ENCODE data around the gene WSB1. TPM values are rescaled to one million over a fixed set of nuclear protein-coding genes. Genes with fewer than 3 reads are reported as not detected.

Gene WSB1
- total RNA-seq, 1 donor from 2014 or later: 107 TPM

DNA sequence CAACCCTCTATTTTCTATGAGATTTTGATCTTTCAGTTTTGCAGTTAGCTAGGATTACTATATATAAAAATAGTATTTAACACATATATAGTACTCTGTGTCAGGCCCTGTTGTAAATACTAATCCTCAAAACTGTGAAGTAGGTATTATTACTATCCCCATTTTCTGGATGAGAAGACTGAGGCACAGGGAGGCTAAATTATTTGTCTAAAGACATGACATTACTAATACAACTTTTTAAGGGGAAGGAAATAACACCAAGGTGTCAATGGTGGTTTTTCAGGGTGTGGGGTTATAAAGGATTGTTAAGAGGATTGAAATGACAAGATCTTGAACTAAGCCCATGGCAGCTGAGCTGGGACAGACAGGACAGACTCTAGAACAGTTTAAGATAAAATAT lies 4.1 kb upstream of the WSB1 start:
- no peaks in the 10 kb centered on the region for H3K27me3 ChIP-seq (ENCODE audit: control insufficient read depth in 3 of 3, insufficient read depth in 3 of 3, low read length in 3 of 3)
- peaks cover 0 to 2% (median 0%) of the 10 kb centered on the region in 3 donors for H3K36me3 ChIP-seq (ENCODE audit: control insufficient read depth in 3 of 3, insufficient read depth in 3 of 3, low read length in 3 of 3)
- no peaks in the 10 kb centered on the region for H3K9me3 ChIP-seq (ENCODE audit: control insufficient read depth in 3 of 3, low read length in 3 of 3)
- peaks cover 5 to 6% (median 6%) of the 10 kb centered on the region in 3 donors for H3K4me1 ChIP-seq (ENCODE audit: control insufficient read depth in 3 of 3, insufficient read depth in 3 of 3, low read length in 3 of 3)
- H3K4me3 ChIP-seq (ENCODE audit: low read length in 3 of 3): no peak overlapping the region
- H3K27ac ChIP-seq (ENCODE audit: low read depth, low read length): no peak overlapping the region
- H3K9ac ChIP-seq (ENCODE audit: low read depth in 1 of 3, low read length in 3 of 3): no peak overlapping the region

GRCh38 chr17:27290916-27291598 lies 2.9 kb upstream of the WSB1 start:
- Histone ChIP-seq H3K27me3 (ENCODE audit: control insufficient read depth in 3 of 3, insufficient read depth in 3 of 3, low read length in 3 of 3) (no peaks in the 10 kb centered on the region), H3K9me3 (ENCODE audit: control insufficient read depth in 3 of 3, low read length in 3 of 3) (no peaks in the 10 kb centered on the region), H3K36me3 (ENCODE audit: control insufficient read depth in 3 of 3, insufficient read depth in 3 of 3, low read length in 3 of 3) (peaks cover 0 to 2% (median 0%) of the 10 kb centered on the region in 3 donors), H3K4me1 (ENCODE audit: control insufficient read depth in 3 of 3, insufficient read depth in 3 of 3, low read length in 3 of 3) (peaks cover 6 to 10% (median 6%) of the 10 kb centered on the region in 3 donors), H3K27ac (ENCODE audit: low read depth, low read length) (no peak overlapping the region), H3K9ac (ENCODE audit: low read depth in 1 of 3, low read length in 3 of 3) (no peak overlapping the region), H3K4me3 (ENCODE audit: low read length in 3 of 3) (no peak overlapping the region)

- H3K9ac ChIP-seq (ENCODE audit: low read depth in 1 of 3, low read length in 3 of 3): peak overlapping the region; percentile 90 to 100 (median 100)
- peaks cover 12 to 26% (median 21%) of the 10 kb centered on the region in 3 donors for H3K4me1 ChIP-seq (ENCODE audit: control insufficient read depth in 3 of 3, insufficient read depth in 3 of 3, low read length in 3 of 3)
- H3K27ac ChIP-seq (ENCODE audit: low read depth, low read length): peak overlapping the region; percentile 100
- no peaks in the 10 kb centered on the region for H3K9me3 ChIP-seq (ENCODE audit: control insufficient read depth in 3 of 3, low read length in 3 of 3)
- no peaks in the 10 kb centered on the region for H3K27me3 ChIP-seq (ENCODE audit: control insufficient read depth in 3 of 3, insufficient read depth in 3 of 3, low read length in 3 of 3)
- H3K36me3 ChIP-seq (ENCODE audit: control insufficient read depth in 3 of 3, insufficient read depth in 3 of 3, low read length in 3 of 3): peaks cover 0 to 2% (median 0%) of the 10 kb centered on the region in 3 donors
- peak overlapping the region; percentile 95 to 99 (median 98) for H3K4me3 ChIP-seq (ENCODE audit: low read length in 3 of 3)
Measured at GRCh38 chr17:27293359-27293897, 486 bp upstream of the WSB1 start.

DNA sequence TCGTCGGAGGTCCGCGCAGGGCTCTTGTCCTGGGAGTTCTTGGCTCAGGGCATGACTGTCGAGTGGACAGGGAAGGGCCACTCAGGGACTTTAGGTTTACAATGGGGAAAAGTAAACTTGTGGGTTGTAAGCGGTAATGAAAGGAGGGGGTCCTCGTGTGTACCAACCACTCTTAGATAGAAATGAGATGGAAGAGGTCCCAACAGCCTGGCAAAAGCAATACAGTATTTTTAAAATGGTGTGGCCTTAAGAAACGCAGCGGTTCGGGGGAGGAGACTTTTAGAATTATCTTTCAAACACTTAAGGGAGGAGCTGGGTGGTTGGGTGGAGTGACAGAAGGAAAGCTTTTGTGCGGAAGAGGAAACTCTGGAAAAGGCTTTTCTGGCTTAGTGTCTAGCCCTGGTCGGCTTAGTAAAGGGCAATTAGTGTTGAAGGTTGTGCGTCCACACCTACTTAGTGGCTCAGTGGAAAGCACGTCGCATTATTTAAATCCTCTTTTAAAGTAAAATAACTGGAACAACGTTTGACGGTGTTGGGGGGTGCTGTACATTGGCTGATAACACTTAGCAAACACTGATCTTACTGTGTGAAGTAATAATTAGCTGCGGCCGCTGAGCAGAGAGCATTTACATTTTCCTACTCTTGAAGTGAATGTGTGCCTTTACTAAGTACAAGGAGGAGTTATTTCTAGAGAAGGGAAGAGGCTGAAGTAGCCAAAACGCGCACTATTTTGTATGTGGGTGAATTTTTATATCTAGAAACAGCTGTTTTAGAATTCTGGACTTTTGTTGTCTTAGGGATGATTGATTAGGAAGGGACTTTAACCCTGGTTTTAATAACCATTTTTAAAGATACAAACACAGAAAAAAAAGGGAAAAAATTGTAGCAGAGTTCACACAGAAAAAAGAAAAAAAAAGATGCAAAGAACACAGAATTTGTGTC lies 1.0 kb downstream of the WSB1 start:
- Histone ChIP-seq H3K4me1 (ENCODE audit: control insufficient read depth in 3 of 3, insufficient read depth in 3 of 3, low read length in 3 of 3) (peaks cover 12 to 38% (median 28%) of the 10 kb centered on the region in 3 donors), H3K9ac (ENCODE audit: low read depth in 1 of 3, low read length in 3 of 3) (peak overlapping the region; percentile 98 to 100 (median 100)), H3K27me3 (ENCODE audit: control insufficient read depth in 3 of 3, insufficient read depth in 3 of 3, low read length in 3 of 3) (no peaks in the 10 kb centered on the region), H3K27ac (ENCODE audit: low read depth, low read length) (peak overlapping the region; percentile 100), H3K36me3 (ENCODE audit: control insufficient read depth in 3 of 3, insufficient read depth in 3 of 3, low read length in 3 of 3) (peaks cover 0 to 2% (median 0%) of the 10 kb centered on the region in 3 donors), H3K4me3 (ENCODE audit: low read length in 3 of 3) (peak overlapping the region; percentile 95 to 99 (median 98)), H3K9me3 (ENCODE audit: control insufficient read depth in 3 of 3, low read length in 3 of 3) (no peaks in the 10 kb centered on the region)

DNA sequence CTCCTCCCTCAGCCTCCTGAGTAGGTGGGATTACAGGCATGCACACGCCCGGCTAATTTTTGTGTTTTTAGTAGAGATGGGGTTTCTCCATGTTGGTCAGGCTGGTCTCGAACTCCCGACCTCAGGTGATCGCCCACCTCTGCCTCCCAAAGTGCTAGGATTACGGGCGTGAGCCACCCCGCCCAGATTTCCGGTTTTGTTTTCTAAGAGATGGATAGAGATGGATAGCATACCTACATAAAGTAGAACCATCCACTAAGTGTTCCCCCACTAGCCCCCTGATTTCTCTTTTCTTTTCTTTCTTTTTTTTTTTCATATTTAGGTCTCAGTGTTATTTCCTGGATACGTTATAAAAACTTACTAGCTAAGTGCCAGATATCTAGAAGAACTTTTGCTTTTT lies 2.0 kb downstream of the WSB1 start:
- Histone ChIP-seq H3K9ac (ENCODE audit: low read depth in 1 of 3, low read length in 3 of 3) (peak overlapping the region; percentile 98 to 100 (median 100)), H3K36me3 (ENCODE audit: control insufficient read depth in 3 of 3, insufficient read depth in 3 of 3, low read length in 3 of 3) (peaks cover 0 to 2% (median 0%) of the 10 kb centered on the region in 3 donors), H3K27me3 (ENCODE audit: control insufficient read depth in 3 of 3, insufficient read depth in 3 of 3, low read length in 3 of 3) (no peaks in the 10 kb centered on the region), H3K4me1 (ENCODE audit: control insufficient read depth in 3 of 3, insufficient read depth in 3 of 3, low read length in 3 of 3) (peaks cover 12 to 38% (median 37%) of the 10 kb centered on the region in 3 donors), H3K4me3 (ENCODE audit: low read length in 3 of 3) (peak overlapping the region; percentile 95 to 99 (median 98)), H3K9me3 (ENCODE audit: control insufficient read depth in 3 of 3, low read length in 3 of 3) (no peaks in the 10 kb centered on the region), H3K27ac (ENCODE audit: low read depth, low read length) (peak overlapping the region; percentile 100)

GRCh38 chr17:27296428-27296979 lies 2.6 kb downstream of the WSB1 start:
- H3K4me1 ChIP-seq (ENCODE audit: control insufficient read depth in 3 of 3, insufficient read depth in 3 of 3, low read length in 3 of 3): peaks cover 12 to 43% (median 38%) of the 10 kb centered on the region in 3 donors
- H3K9me3 ChIP-seq (ENCODE audit: control insufficient read depth in 3 of 3, low read length in 3 of 3): no peaks in the 10 kb centered on the region
- H3K27me3 ChIP-seq (ENCODE audit: control insufficient read depth in 3 of 3, insufficient read depth in 3 of 3, low read length in 3 of 3): no peaks in the 10 kb centered on the region
- H3K36me3 ChIP-seq (ENCODE audit: control insufficient read depth in 3 of 3, insufficient read depth in 3 of 3, low read length in 3 of 3): peaks cover 0 to 2% (median under 1%) of the 10 kb centered on the region in 3 donors
- peak overlapping the region; percentile 38 for H3K27ac ChIP-seq (ENCODE audit: low read depth, low read length)
- H3K4me3 ChIP-seq (ENCODE audit: low read length in 3 of 3): peak overlapping the region; percentile 95 to 99 (median 98)
- H3K9ac ChIP-seq (ENCODE audit: low read depth in 1 of 3, low read length in 3 of 3): peak overlapping the region; percentile 20 to 100 (median 100)

DNA sequence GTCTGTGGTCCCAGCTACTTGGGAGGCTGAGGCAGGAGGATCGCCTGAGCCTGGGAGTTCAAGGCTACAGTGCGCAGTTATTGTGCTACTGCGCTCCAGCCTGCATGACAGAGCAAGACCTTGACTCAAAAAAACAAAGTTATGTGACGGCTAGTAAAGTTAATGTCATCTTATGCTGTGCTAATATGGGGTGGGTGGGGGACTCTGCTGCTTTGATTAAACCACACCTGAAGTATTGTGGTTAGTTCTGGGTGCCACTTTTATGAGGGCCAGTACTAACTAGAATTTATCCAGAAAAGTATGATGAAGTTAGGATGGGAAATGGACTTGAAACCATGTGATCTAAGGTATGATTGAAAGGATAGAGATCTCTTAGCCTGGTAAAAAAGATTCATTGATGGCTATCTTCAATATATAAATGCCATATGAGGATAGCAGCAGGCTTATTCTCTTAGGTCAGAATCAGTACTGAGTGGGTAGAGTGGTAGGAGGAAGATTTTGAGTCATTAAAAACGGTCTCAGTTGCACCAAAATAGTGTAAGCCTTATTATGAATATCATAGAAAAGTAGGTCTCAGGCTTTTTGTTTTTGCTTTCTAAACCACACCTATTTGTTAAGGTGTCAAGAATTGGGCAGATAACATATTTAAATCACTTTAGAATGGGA lies 5.6 kb downstream of the WSB1 start:
- no peak overlapping the region for H3K27ac ChIP-seq (ENCODE audit: low read depth, low read length)
- peak overlapping the region in 1 of 3 donors; percentile 3 for H3K9ac ChIP-seq (ENCODE audit: low read depth in 1 of 3, low read length in 3 of 3)
- no peaks in the 10 kb centered on the region for H3K27me3 ChIP-seq (ENCODE audit: control insufficient read depth in 3 of 3, insufficient read depth in 3 of 3, low read length in 3 of 3)
- H3K4me1 ChIP-seq (ENCODE audit: control insufficient read depth in 3 of 3, insufficient read depth in 3 of 3, low read length in 3 of 3): peaks cover 6 to 40% (median 35%) of the 10 kb centered on the region in 3 donors
- peaks cover 0 to 8% (median under 1%) of the 10 kb centered on the region in 3 donors for H3K36me3 ChIP-seq (ENCODE audit: control insufficient read depth in 3 of 3, insufficient read depth in 3 of 3, low read length in 3 of 3)
- no peak overlapping the region for H3K4me3 ChIP-seq (ENCODE audit: low read length in 3 of 3)
- H3K9me3 ChIP-seq (ENCODE audit: control insufficient read depth in 3 of 3, low read length in 3 of 3): no peaks in the 10 kb centered on the region

DNA sequence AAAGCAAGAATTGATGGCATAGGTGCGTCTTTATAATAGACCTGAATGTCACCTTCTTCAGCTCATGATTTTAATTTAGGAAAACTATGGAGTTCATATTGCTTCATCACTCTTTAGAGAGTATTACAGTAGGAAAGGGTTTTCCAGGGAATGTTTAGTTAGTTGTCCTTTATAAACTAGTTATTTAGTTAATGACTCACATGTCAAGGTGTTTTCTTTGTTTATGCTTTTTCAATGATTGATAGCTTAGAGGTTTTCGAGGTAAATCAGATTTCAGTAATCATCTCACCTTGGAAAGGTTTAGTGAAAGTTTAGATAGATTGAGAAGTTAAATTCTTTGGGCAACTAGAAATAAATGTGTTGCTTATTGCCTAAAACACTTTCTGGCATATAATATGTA lies 9.8 kb downstream of the WSB1 start:
- Histone ChIP-seq H3K9ac (ENCODE audit: low read depth in 1 of 3, low read length in 3 of 3) (no peak overlapping the region), H3K9me3 (ENCODE audit: control insufficient read depth in 3 of 3, low read length in 3 of 3) (no peaks in the 10 kb centered on the region), H3K27me3 (ENCODE audit: control insufficient read depth in 3 of 3, insufficient read depth in 3 of 3, low read length in 3 of 3) (no peaks in the 10 kb centered on the region), H3K4me1 (ENCODE audit: control insufficient read depth in 3 of 3, insufficient read depth in 3 of 3, low read length in 3 of 3) (peaks cover 0 to 20% (median 18%) of the 10 kb centered on the region in 3 donors), H3K27ac (ENCODE audit: low read depth, low read length) (no peak overlapping the region), H3K36me3 (ENCODE audit: control insufficient read depth in 3 of 3, insufficient read depth in 3 of 3, low read length in 3 of 3) (peaks cover 13 to 31% (median 27%) of the 10 kb centered on the region in 3 donors), H3K4me3 (ENCODE audit: low read length in 3 of 3) (no peak overlapping the region)

- H3K36me3 ChIP-seq (ENCODE audit: control insufficient read depth in 3 of 3, insufficient read depth in 3 of 3, low read length in 3 of 3): peaks cover 30 to 58% (median 50%) of the 10 kb centered on the region in 3 donors
Measured at GRCh38 chr17:27306276-27306835, 12.4 kb downstream of the WSB1 start.

More at GRCh38 chr17:27306276-27306835, 12.4 kb downstream of the WSB1 start:
- Histone ChIP-seq H3K9ac (ENCODE audit: low read depth in 1 of 3, low read length in 3 of 3) (no peak overlapping the region), H3K27me3 (ENCODE audit: control insufficient read depth in 3 of 3, insufficient read depth in 3 of 3, low read length in 3 of 3) (no peaks in the 10 kb centered on the region), H3K4me1 (ENCODE audit: control insufficient read depth in 3 of 3, insufficient read depth in 3 of 3, low read length in 3 of 3) (peaks cover 0 to 3% (median 3%) of the 10 kb centered on the region in 3 donors), H3K27ac (ENCODE audit: low read depth, low read length) (no peak overlapping the region), H3K4me3 (ENCODE audit: low read length in 3 of 3) (no peak overlapping the region), H3K9me3 (ENCODE audit: control insufficient read depth in 3 of 3, low read length in 3 of 3) (no peaks in the 10 kb centered on the region)

Data from skeletal muscle tissue (tissue), 4 donors.